Esophagus squamous epithelium (tissue), 5 donors: Measurements from ENCODE around the gene CEACAM21. TPM values are rescaled to one million over a fixed set of nuclear protein-coding genes. Genes with fewer than 3 reads are reported as not detected.

Experiments used
- DNase-seq: peaks from one replicate; lab custom pipeline; 2025; lab: John Stamatoyannopoulos, UW
- H3K27ac ChIP-seq, 4 donors: fragments of 200-600 bp; sonication (generic); one replicate each; pipeline ENCODE4 v1.5.1; 2016 to 2019; ENCODE audit warnings: mild to moderate bottlenecking in 1 of 4
- H3K27me3 ChIP-seq, 4 donors: fragments of 200-600 bp; sonication (generic); 1 replicate in 3 of 4; 2 replicates in 1 of 4; pipeline versions ENCODE4 v1.5.1 to v1.6.0; 2017 to 2021; ENCODE audit warnings: antibody characterized with exemption in 1 of 4
- H3K36me3 ChIP-seq, 3 donors: fragments of 200-600 bp; sonication (generic); one replicate each; pipeline ENCODE4 v1.5.1; 2016 to 2019
- H3K4me1 ChIP-seq, 3 donors: fragments of 200-600 bp; sonication (generic); one replicate each; pipeline ENCODE4 v1.5.1; 2017 to 2019
- H3K4me3 ChIP-seq, 4 donors: fragments of 200-600 bp; sonication (generic); 1 replicate in 3 of 4; 2 replicates in 1 of 4; pipeline ENCODE4 v1.5.1; 2016 to 2019; ENCODE audit warnings: mild to moderate bottlenecking in 2 of 4, moderate library complexity in 1 of 4
- H3K9me3 ChIP-seq, 3 donors: fragments of 200-600 bp; sonication (generic); one replicate each; pipeline ENCODE4 v1.5.1; 2016 to 2019
- POLR2A ChIP-seq, 4 donors: fragments of 450-650 bp; IDR thresholded peaks; one replicate each; pipeline ENCODE4 v1.6.1; 2017; ENCODE audit warnings: antibody characterized with exemption in 4 of 4, mild to moderate bottlenecking in 4 of 4, moderate library complexity in 3 of 4
- WGBS, 2 donors: methylation state at CpG; one replicate each; pipeline ENCODE4 v1.1.5; 2018; 5-methylcytosine and 5-hydroxymethylcytosine counted together
- intact Hi-C: fragments of 100-400 bp; cut with DNase I; formaldehyde crosslinking; loops from one replicate; pipeline ENCODE4 v1.15.0; 2022
- total RNA-seq, 4 donors: library from RNA; depleted of rRNA; stranded (reverse); fragments of >200 nt; gene quantifications; one replicate each; pipeline ENCODE4 v1.1.0, GENCODE V29; 2016
- TF ChIP-seq, protein P1 (sequence below), 6 experiments: fragments of 450-650 bp in 4 of 6; fragments of 200-600 bp in 2 of 6; sonication (generic) in 2 of 6; IDR thresholded peaks; one replicate each; pipeline ENCODE4 v1.5.1; 2016 to 2019; ENCODE audit warnings: antibody characterized with exemption in 6 of 6, mild to moderate bottlenecking in 4 of 6, moderate library complexity in 4 of 6
- donor health status: DM: yes; HTN: yes; CAD: no.

Gene CEACAM21
- total RNA-seq, 4 donors from 2014 or later = 0.57 to 3.7 TPM; not detected in 2

DNA sequence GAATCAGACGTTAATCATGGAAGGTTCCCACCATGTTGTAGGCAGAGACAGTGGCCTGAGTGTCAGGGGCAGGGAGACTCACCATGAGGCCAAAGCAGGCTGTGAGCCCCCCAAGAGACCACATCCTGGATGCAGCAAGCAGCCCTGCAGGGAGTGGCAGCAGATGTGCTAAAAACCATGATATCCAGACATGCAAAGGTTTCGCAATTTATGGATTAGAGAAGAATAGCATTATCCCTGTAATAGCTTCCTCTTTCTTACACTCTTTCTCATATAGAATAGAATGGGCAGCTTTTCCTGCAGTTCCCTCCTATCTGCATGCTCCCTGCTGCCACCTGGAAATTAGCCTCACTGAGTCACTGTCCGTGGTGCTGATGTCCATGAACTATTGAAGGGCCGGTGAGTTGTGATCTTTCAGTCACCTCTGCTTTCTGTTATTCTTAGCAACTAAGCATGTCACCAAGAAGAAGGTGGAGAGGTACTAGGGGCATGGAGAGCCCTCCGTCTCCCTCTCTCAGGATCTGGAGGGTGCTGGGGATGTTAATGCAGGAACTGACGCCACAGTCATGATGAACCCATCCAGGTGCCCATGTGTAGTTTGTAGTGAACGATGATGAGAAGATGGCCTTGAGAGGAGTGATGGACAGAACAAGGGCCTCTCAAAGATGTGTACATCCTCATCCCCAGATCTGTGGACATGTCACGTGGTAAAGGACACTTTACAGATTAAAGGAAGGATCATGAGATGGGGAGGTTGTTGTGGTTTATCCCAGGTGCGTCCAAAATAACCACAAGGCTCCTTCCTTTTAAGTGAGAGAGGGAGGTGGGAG, 41.0 kb downstream of the CEACAM21 start:
- DNase-seq = no peak
- intact Hi-C loops = no loop called here
- TF ChIP-seq, protein P1, sequence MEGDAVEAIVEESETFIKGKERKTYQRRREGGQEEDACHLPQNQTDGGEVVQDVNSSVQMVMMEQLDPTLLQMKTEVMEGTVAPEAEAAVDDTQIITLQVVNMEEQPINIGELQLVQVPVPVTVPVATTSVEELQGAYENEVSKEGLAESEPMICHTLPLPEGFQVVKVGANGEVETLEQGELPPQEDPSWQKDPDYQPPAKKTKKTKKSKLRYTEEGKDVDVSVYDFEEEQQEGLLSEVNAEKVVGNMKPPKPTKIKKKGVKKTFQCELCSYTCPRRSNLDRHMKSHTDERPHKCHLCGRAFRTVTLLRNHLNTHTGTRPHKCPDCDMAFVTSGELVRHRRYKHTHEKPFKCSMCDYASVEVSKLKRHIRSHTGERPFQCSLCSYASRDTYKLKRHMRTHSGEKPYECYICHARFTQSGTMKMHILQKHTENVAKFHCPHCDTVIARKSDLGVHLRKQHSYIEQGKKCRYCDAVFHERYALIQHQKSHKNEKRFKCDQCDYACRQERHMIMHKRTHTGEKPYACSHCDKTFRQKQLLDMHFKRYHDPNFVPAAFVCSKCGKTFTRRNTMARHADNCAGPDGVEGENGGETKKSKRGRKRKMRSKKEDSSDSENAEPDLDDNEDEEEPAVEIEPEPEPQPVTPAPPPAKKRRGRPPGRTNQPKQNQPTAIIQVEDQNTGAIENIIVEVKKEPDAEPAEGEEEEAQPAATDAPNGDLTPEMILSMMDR (IDR thresholded peaks at IDR 0.05) = no peak
- TF ChIP-seq POLR2A (IDR thresholded peaks at IDR 0.05) = no peak

DNA sequence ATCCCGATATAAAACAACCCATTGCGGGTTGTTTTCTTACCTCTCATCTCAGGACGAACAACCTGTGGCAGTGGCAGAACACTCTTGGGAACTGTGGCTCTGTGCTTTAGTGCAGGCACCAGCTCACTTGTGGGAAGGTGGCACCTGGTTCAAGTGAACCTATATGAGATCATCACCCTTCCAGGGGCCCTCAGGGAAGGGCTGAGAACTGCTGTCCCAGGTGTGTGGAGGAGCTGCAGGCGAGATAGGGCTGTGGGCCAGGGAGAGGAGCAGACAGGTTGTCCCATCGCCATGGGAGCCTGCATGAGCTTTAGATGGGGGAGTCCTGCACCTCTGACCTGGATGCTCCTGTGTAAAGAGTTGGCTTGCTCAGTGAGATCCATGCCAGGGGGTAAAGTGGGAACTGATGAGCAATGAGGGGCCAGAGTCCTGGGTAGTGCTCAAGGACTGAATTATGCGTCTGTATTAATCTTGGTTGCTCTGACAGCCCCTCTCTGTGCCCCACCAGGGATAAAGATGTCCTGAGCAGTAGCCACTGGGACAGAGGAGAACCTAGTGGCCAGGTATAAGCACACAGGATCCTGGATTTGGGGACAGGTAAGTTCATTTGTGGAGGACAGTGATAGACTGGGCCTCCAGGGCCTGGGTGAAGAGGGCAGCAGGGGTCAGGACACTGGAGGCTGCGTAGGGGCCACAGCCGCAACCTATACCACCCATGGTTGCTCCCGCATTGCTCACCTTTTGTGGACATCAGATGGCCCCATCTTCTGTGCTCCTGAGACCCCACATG, 42.2 kb downstream of the CEACAM21 start:
- H3K27ac ChIP-seq = no peak overlapping the region
- TF ChIP-seq, protein P1 (IDR thresholded peaks at IDR 0.05) = no peak
- TF ChIP-seq POLR2A (IDR thresholded peaks at IDR 0.05) = no peak
- H3K36me3 ChIP-seq = no peaks in the 10 kb centered on the region
- intact Hi-C loops = no loop called here
- no peaks in the 10 kb centered on the region for H3K4me1 ChIP-seq
- peaks cover 0 to 26% (median 0%) of the 10 kb centered on the region in 4 donors for H3K27me3 ChIP-seq
- no peak overlapping the region for H3K4me3 ChIP-seq
- H3K9me3 ChIP-seq = no peaks in the 10 kb centered on the region
- WGBS, 2 donors = 63 to 81% methylated on average over 6 of the region's 9 CpGs
- DNase-seq = no peak

More for the DNA sequence above, 41.0 kb downstream of the CEACAM21 start:
- Histone ChIP-seq H3K9me3 (no peaks in the 10 kb centered on the region), H3K36me3 (no peaks in the 10 kb centered on the region), H3K27ac (no peak overlapping the region), H3K27me3 (peaks cover 0 to 28% (median 0%) of the 10 kb centered on the region in 4 donors), H3K4me3 (no peak overlapping the region), H3K4me1 (no peaks in the 10 kb centered on the region)
- 39 to 44% methylated on average over 9 of the region's 9 CpGs for WGBS, 2 donors

DNA sequence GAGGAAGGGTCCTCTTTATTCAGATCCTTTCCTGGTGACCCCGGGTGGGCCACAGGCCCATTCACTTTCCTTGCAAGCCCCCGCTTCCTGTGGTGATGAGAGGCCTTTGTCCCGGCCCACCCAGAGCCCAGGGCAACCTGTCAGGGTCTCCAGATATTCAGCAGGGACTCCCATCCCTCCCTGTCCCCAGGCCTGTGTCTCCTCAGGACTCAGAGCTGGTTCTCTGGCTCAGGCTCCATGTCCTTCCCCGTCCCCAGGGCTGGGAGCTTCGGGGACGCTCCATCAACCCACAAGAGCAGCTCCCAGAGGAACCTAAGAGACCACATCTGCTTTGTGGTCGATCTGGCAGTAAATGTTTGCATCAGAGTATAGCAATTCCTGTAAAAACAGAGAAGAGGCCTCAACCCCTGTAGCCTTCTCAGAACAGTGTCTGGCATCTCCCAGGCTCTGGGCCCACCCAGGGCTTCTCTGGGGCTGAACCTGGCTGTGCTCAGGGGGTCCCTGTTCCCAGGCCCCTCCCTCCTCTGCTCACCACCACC, 43.1 kb downstream of the CEACAM21 start:
- intact Hi-C loops = no loop called here
- H3K36me3 ChIP-seq = no peaks in the 10 kb centered on the region
- H3K27ac ChIP-seq = no peak overlapping the region
- no peaks in the 10 kb centered on the region for H3K4me1 ChIP-seq
- peaks cover 0 to 22% (median 0%) of the 10 kb centered on the region in 4 donors for H3K27me3 ChIP-seq
- TF ChIP-seq POLR2A (IDR thresholded peaks at IDR 0.05) = no peak
- TF ChIP-seq, protein P1 (IDR thresholded peaks at IDR 0.05) = no peak
- DNase-seq = no peak
- no peaks in the 10 kb centered on the region for H3K9me3 ChIP-seq
- no peak overlapping the region for H3K4me3 ChIP-seq
- 13 to 33% methylated on average over 3 to 4 of the region's 7 CpGs for WGBS, 2 donors

DNA sequence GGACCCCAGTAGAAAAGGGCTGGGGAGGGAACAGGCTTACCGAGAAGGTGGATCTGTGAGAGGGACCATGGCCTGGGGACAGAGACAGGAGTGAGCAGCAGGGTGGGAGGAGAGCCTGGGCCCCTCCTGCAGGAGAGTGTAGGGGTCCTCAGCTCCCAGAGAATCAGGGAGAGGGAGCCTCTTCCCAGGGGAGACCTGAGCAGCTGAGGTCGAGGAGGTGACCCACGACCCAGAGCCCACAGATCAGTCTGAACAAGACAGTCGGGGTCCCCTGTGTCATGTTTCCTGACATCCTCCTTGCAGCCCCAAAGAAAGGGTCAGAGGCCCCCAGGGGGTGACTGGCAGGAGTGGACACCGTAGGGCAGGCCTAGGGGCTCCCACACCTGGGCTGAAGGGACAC, 44.2 kb downstream of the CEACAM21 start:
- no peaks in the 10 kb centered on the region for H3K9me3 ChIP-seq
- H3K36me3 ChIP-seq = no peaks in the 10 kb centered on the region
- DNase-seq = no peak
- H3K4me1 ChIP-seq = no peaks in the 10 kb centered on the region
- intact Hi-C loops = no loop called here
- H3K27ac ChIP-seq = no peak overlapping the region
- 72 to 82% methylated on average over 1 to 2 of the region's 5 CpGs for WGBS, 2 donors
- peaks cover 0 to 19% (median 0%) of the 10 kb centered on the region in 4 donors for H3K27me3 ChIP-seq
- no peak overlapping the region for H3K4me3 ChIP-seq
- TF ChIP-seq POLR2A (IDR thresholded peaks at IDR 0.05) = no peak
- TF ChIP-seq, protein P1 (IDR thresholded peaks at IDR 0.05) = no peak
